ENCODE results near the gene DSCAML1. TPM values are rescaled to one million over a fixed set of nuclear protein-coding genes. Genes with fewer than 3 reads are reported as not detected.

The DSCAML1 gene
- total RNA-seq, 1 experiment from 2014 or later = 5.4 TPM

DNA sequence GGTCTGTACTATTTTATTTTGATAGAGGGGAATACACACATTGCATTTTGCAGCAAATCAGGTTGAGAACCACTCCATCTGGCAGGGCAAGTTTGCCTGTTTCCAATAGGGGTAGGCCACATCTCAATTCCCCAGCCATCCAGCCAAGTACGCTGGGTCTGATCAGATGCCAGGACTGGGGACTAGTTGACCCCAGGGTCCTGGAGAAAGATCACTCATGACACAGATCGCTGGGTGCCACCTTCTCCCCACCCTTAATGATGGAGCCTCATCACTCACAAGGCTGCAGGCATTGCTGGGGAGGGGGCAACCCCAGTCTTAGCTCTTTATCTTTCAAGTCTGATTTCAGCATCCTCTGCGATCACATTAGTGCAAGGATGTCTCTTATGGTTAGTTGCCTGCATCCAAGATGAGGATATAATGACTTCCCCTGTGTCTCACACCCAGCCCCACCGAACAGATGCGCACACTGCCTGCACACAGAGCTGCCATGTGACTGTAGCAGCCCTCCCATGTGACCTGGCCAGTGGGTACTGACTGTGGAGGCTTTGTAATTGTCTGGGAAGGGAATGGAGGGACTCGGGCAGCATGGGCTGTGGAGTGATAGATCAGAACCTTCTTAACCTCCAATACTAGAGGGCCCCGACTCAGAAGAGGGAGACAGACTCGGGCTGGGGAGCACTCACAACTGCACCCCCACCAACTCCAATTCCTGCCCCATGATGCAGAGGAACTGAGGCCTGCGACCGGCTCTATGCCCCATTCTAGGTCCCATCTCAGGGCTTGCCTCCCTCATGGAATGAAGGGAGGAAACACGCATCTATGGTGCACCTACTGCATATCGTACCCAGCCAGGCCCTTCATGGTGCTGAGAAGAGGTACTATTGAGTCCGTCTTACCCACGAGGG is 155.8 kb downstream of the DSCAML1 start:
- in situ Hi-C loops (cut with HindIII; ENCODE audit: low pct_unique_long_range_greater_than_20kb, low sequenced_read_pairs) = no loop called here
- no peak for DNase-seq (ENCODE audit: low read depth)

DNA sequence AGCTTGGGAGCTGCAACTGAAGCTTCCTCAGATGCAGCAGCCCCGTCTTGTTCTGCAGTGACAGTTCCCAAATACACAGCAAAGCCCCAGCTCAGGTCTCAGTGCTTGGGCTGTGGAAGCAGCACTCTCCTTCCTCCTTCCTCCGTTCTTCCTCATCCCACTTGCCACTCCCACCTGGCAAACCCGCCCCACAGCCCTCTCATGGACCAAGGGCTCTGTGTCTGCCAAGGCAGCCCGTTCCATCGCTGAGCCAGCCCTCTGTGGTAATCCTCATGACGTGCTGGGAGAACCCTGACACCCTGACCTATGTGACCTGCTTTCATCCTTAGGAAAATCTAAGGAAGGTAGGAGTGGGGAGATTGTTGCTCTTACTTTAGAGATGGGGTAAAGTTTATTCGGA is 157.0 kb downstream of the DSCAML1 start:
- in situ Hi-C loops (cut with HindIII; ENCODE audit: low pct_unique_long_range_greater_than_20kb, low sequenced_read_pairs) = no loop called here

GRCh38 chr11:117639601-117640000 is 157.4 kb downstream of the DSCAML1 start:
- in situ Hi-C loops (cut with HindIII; ENCODE audit: low pct_unique_long_range_greater_than_20kb, low sequenced_read_pairs) = no loop called here
- DNase-seq (ENCODE audit: low read depth) = no peak

More for the DNA sequence above, 157.0 kb downstream of the DSCAML1 start:
- DNase-seq (ENCODE audit: low read depth) = no peak

GRCh38 chr11:117638911-117639543 is 158.0 kb downstream of the DSCAML1 start:
- in situ Hi-C loops (cut with HindIII; ENCODE audit: low pct_unique_long_range_greater_than_20kb, low sequenced_read_pairs) = no loop called here
- DNase-seq (ENCODE audit: low read depth) = no peak

- DNase-seq (ENCODE audit: low read depth) = peak; percentile 46
- in situ Hi-C loops (cut with HindIII; ENCODE audit: low pct_unique_long_range_greater_than_20kb, low sequenced_read_pairs) = no loop called here
Observed at GRCh38 chr11:117634756-117635603, 162.0 kb downstream of the DSCAML1 start.

- in situ Hi-C loops (cut with HindIII; ENCODE audit: low pct_unique_long_range_greater_than_20kb, low sequenced_read_pairs) = no loop called here
- no peak for DNase-seq (ENCODE audit: low read depth)
Observed at GRCh38 chr11:117633976-117634755, 162.8 kb downstream of the DSCAML1 start.

- in situ Hi-C loops (cut with HindIII; ENCODE audit: low pct_unique_long_range_greater_than_20kb, low sequenced_read_pairs) = no loop called here
- DNase-seq (ENCODE audit: low read depth) = no peak
Observed at GRCh38 chr11:117633186-117633754, 163.7 kb downstream of the DSCAML1 start.

GRCh38 chr11:117632306-117632705 is 164.7 kb downstream of the DSCAML1 start:
- DNase-seq (ENCODE audit: low read depth) = no peak
- in situ Hi-C loops (cut with HindIII; ENCODE audit: low pct_unique_long_range_greater_than_20kb, low sequenced_read_pairs) = no loop called here

DNA sequence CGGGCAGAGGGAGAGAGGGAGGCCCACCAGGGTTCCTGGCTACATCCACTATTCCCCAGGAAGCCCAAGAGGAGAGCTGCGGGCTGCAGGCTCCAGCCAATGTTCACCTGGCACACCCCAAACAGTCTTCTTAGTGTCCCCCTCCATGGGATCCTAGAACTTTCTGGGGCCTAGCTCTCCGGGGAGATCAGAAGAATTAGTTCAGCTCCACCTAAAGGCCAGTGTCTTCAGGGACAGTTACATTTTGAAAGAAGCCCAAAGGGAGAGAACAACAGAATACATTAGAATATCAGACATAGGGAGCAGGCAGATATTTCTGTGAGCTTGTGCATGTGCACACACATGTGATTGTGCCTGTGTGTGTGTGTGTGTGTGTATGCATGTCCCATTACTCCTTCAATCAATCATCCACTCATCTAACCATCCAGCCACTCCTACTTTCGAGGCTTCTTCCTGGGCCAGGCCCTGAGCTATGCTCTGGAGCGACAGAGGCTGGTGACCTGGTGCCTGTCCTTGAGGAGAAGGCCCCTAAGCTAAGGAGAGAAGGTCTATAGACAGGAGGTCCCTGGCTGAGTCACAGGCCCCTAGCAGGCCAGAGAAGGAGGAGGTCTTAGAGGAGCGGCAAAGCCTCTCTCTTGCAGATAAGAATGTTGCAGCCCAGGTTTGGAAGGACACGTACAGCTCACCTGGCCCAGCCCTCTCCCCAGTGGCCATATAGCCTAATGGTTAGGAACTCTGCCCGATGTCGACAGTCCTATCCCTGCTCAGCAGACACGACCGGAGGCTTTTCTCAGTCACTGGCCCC is 165.5 kb downstream of the DSCAML1 start:
- in situ Hi-C loops (cut with HindIII; ENCODE audit: low pct_unique_long_range_greater_than_20kb, low sequenced_read_pairs) = no loop called here
- no peak for DNase-seq (ENCODE audit: low read depth)

- DNase-seq (ENCODE audit: low read depth) = no peak
- in situ Hi-C loops (cut with HindIII; ENCODE audit: low pct_unique_long_range_greater_than_20kb, low sequenced_read_pairs) = no loop called here
Observed at GRCh38 chr11:117629891-117630538, 167.0 kb downstream of the DSCAML1 start.

GRCh38 chr11:117629146-117629545 is 167.9 kb downstream of the DSCAML1 start:
- in situ Hi-C loops (cut with HindIII; ENCODE audit: low pct_unique_long_range_greater_than_20kb, low sequenced_read_pairs) = no loop called here
- DNase-seq (ENCODE audit: low read depth) = no peak

- in situ Hi-C loops (cut with HindIII; ENCODE audit: low pct_unique_long_range_greater_than_20kb, low sequenced_read_pairs) = no loop called here
- DNase-seq (ENCODE audit: low read depth) = no peak
Observed at GRCh38 chr11:117627259-117627658, 169.8 kb downstream of the DSCAML1 start.

DNA sequence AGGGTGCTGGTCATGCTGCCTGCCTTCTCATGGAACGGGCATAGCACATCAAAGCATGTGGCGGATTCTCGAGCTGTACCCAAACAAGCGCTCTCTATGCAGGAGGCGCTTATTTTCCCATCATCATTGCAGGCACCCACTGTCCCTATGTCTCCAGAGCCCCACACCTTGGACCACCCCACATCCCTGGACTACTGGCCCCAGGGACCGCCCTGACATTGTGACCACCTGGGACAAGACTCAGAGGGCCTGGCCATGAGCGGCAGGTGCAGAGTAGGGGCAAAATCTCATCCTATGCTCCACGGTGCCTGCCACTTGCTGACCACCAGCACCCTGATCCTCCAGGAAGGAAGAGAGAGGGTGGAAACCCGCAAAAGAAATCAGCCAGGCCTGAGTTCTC is 170.4 kb downstream of the DSCAML1 start:
- in situ Hi-C loops (cut with HindIII; ENCODE audit: low pct_unique_long_range_greater_than_20kb, low sequenced_read_pairs) = no loop called here
- no peak for DNase-seq (ENCODE audit: low read depth)

DNA sequence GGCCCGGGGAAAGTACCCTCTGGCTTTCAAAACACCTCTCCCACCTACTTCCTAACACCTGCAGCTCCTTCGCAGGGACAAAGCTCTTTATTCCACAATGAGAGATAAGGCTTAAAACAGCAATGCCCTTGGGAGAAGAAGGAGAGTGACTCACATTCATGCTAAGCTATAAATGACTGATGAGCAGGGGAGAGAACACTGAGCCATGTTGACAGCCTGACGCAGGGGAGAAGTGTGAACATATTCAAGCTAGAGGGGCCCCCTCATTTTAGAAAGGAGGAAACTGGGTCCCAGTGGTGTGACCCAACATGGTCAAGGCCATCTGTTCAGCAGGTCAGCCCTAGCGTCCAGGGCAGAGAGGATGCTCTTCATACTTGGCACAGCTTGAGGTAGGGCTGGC is 171.8 kb downstream of the DSCAML1 start:
- in situ Hi-C loops (cut with HindIII; ENCODE audit: low pct_unique_long_range_greater_than_20kb, low sequenced_read_pairs) = no loop called here
- DNase-seq (ENCODE audit: low read depth) = no peak

DNA sequence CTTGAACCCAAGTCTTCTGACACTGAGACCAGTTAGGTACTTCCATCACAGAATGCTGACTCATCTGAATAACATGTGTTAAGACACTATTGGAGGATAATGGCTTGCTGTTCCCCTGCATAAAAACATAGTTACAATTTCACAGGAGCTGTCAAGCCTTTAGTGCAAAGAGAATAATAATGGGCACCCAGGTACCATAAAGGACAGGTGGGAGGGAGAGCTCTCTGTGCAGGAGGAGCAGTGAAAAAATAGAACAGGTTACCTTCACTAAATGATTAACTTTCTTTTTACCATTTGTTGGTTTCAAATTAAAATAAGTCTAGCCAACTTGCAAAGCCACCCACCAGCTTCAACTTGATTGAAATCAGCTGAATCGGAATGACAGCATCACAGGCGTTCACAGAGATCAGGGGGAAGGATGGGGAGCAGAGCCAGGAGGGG is 173.2 kb downstream of the DSCAML1 start:
- DNase-seq (ENCODE audit: low read depth) = no peak

GRCh38 chr11:117621226-117621625 is 175.8 kb downstream of the DSCAML1 start:
- no peak for DNase-seq (ENCODE audit: low read depth)
- in situ Hi-C loops (cut with HindIII; ENCODE audit: low pct_unique_long_range_greater_than_20kb, low sequenced_read_pairs) = no loop called here

More for the DNA sequence above, 173.2 kb downstream of the DSCAML1 start:
- in situ Hi-C loops (cut with HindIII; ENCODE audit: low pct_unique_long_range_greater_than_20kb, low sequenced_read_pairs) = no loop called here
